Right ventricle myocardium inferior (tissue), 1 donor: ENCODE data around the gene MKNK1. TPM values are rescaled to one million over a fixed set of nuclear protein-coding genes. Genes with fewer than 3 reads are reported as not detected.

ENCODE experiments used
- ATAC-seq: fragments of 200-7000 bp; cut with Tn5 transposase; one replicate; pipeline ENCODE4 v1.9.1; 2020; ENCODE audit warnings: mild to moderate bottlenecking, moderate library complexity
- DNase-seq: peaks from one replicate; pipeline ENCODE4 v3.0.0; 2021; ENCODE audit errors: missing footprints
- intact Hi-C: fragments of 100-400 bp; cut with DNase I; formaldehyde crosslinking; loops from one replicate; pipeline ENCODE4 v1.11.0; 2022
- total RNA-seq: library from RNA; stranded (reverse); fragmentation: NEBNext Ultra II Directional; extraction: Animal tissue kit (Norgen Biotek cat#: 25700); gene quantifications from one replicate; pipeline ENCODE4 v1.2.1, GENCODE V29; 2021
- donor health status: DM: no; HTN: yes; CAD: no; lungs with severe emphysema.

MKNK1 gene
- total RNA-seq, 1 donor from 2014 or later: 39.8 TPM

GRCh38 chr1:46622344-46622743 lies 18.3 kb upstream of the MKNK1 start:
- DNase-seq: no peak
- intact Hi-C loops: no loop called here
- no peak for ATAC-seq

- DNase-seq: no peak
- intact Hi-C loops: no loop called here
- ATAC-seq: no peak
Measured at GRCh38 chr1:46621930-46622329, 17.9 kb upstream of the MKNK1 start.

- ATAC-seq (no peak), DNase-seq (no peak)
- intact Hi-C loops: loop anchor here (5.0 kb wide), 1 partner anchor 48 kb away; the partner anchor contains the start of gene ATPAF1
Measured at GRCh38 chr1:46619656-46620258, 15.7 kb upstream of the MKNK1 start.

- intact Hi-C loops: loop anchor here (5.0 kb wide), 1 partner anchor 48 kb away; the partner anchor contains the start of gene ATPAF1
- ATAC-seq (no peak), DNase-seq (no peak)
Measured at GRCh38 chr1:46618754-46619415, 14.8 kb upstream of the MKNK1 start.

- intact Hi-C loops: loop anchor here (2.0 to 5.0 kb wide), 2 partner anchors 49 to 101 kb away; partner anchors contain the start of genes ATPAF1 and EFCAB14
- DNase-seq (no peak), ATAC-seq (no peak)
Measured at GRCh38 chr1:46617833-46618232, 13.8 kb upstream of the MKNK1 start.

- intact Hi-C loops: loop anchor here (2.0 to 5.0 kb wide), 2 partner anchors 50 to 102 kb away; partner anchors contain the start of genes ATPAF1 and EFCAB14
- peak; percentile 40 for ATAC-seq
- no peak for DNase-seq
Measured at GRCh38 chr1:46617108-46617800, 13.2 kb upstream of the MKNK1 start.

GRCh38 chr1:46616277-46617107 lies 12.4 kb upstream of the MKNK1 start, which contains the start of gene MOB3C:
MOB3C (minus strand) TSS chr1:46616811; CDS start chr1:46613321, 3,490 bp downstream.
- ATAC-seq (peak; percentile 94), DNase-seq (peak; percentile 94)
- intact Hi-C loops: loop anchor here (2.0 to 5.0 kb wide), 2 partner anchors 51 to 102 kb away; partner anchors contain the start of genes ATPAF1 and EFCAB14

GRCh38 chr1:46615735-46616134 lies 11.7 kb upstream of the MKNK1 start:
- DNase-seq (no peak), ATAC-seq (no peak)
- intact Hi-C loops: loop anchor here (2.0 to 5.0 kb wide), 2 partner anchors 52 to 103 kb away; partner anchors contain the start of genes ATPAF1 and EFCAB14

GRCh38 chr1:46615088-46615487 lies 11.0 kb upstream of the MKNK1 start:
- intact Hi-C loops: loop anchor here (5.0 kb wide), 1 partner anchor 52 kb away; the partner anchor contains the start of gene ATPAF1

GRCh38 chr1:46614604-46614984 lies 10.5 kb upstream of the MKNK1 start:
- DNase-seq (no peak), ATAC-seq (no peak)
- intact Hi-C loops: no loop called here

More at GRCh38 chr1:46615088-46615487, 11.0 kb upstream of the MKNK1 start:
- no peak for DNase-seq
- ATAC-seq: no peak

- intact Hi-C loops: no loop called here
- peak; percentile 75 for ATAC-seq
- peak; percentile 97 for DNase-seq
Measured at GRCh38 chr1:46613661-46614603, 9.9 kb upstream of the MKNK1 start.

GRCh38 chr1:46612937-46613660 lies 9.0 kb upstream of the MKNK1 start:
- peak; percentile 6 for ATAC-seq
- no peak for DNase-seq
- intact Hi-C loops: no loop called here

- no peak for ATAC-seq
- DNase-seq: no peak
- intact Hi-C loops: no loop called here
Measured at GRCh38 chr1:46611691-46612221, 7.7 kb upstream of the MKNK1 start.

GRCh38 chr1:46607345-46608130 lies 3.5 kb upstream of the MKNK1 start:
- no peak for DNase-seq
- ATAC-seq: peak; percentile 53
- intact Hi-C loops: no loop called here

GRCh38 chr1:46606255-46606965 lies 2.3 kb upstream of the MKNK1 start:
- no peak for ATAC-seq
- intact Hi-C loops: no loop called here
- DNase-seq: no peak
